HFF-Myc (cell line): ENCODE data around the gene OPCML.

ENCODE experiments used
- DNase-seq: peaks from one replicate; pipeline ENCODE4 v3.0.0-alpha.2; 2011; ENCODE audit warnings: low read depth; ENCODE audit errors: extremely low read depth
- H3K4me3 ChIP-seq: replicated peaks from 2 replicates; pipeline ENCODE4 v1.5.1; 2011; ENCODE audit warnings: low read depth, mild to moderate bottlenecking, control low read depth, low read length
- CTCF ChIP-seq: IDR thresholded peaks from 2 replicates; pipeline ENCODE4 v1.5.1; 2012; ENCODE audit warnings: mild to moderate bottlenecking, low read depth, low read length, control low read depth; ENCODE audit errors: missing control alignments

Gene OPCML

GRCh38 chr11:132610791-132611190, 921.5 kb downstream of the OPCML start:
- TF ChIP-seq CTCF: no peak
- no peak for DNase-seq
- H3K4me3 ChIP-seq: no peak overlapping the region

- no peak overlapping the region for H3K4me3 ChIP-seq
- no peak for DNase-seq
- no peak for TF ChIP-seq CTCF
Observed at GRCh38 chr11:132610216-132610615, 922.1 kb downstream of the OPCML start.

- H3K4me3 ChIP-seq: no peak overlapping the region
- TF ChIP-seq CTCF: no peak
- no peak for DNase-seq
Observed at GRCh38 chr11:132607575-132607974, 924.7 kb downstream of the OPCML start.

GRCh38 chr11:132605825-132606570, 926.3 kb downstream of the OPCML start:
- no peak overlapping the region for H3K4me3 ChIP-seq
- no peak for TF ChIP-seq CTCF

GRCh38 chr11:132604431-132604830, 927.9 kb downstream of the OPCML start:
- no peak for DNase-seq
- H3K4me3 ChIP-seq: no peak overlapping the region
- no peak for TF ChIP-seq CTCF

More at GRCh38 chr11:132605825-132606570, 926.3 kb downstream of the OPCML start:
- DNase-seq: no peak

- DNase-seq: no peak
- no peak overlapping the region for H3K4me3 ChIP-seq
- TF ChIP-seq CTCF: no peak
Observed at GRCh38 chr11:132601875-132602274, 930.4 kb downstream of the OPCML start.

GRCh38 chr11:132595711-132596134, 936.6 kb downstream of the OPCML start:
- no peak for TF ChIP-seq CTCF
- no peak for DNase-seq
- H3K4me3 ChIP-seq: no peak overlapping the region
